Activated T-helper 1 cell treated with Interleukin-2 at 50 U/mL for 16 hours (primary cell): ENCODE data around the gene OR6Q1.

Source experiments
- DNase-seq: peaks from one replicate; pipeline ENCODE4 v3.0.0-alpha.2; 2020; ENCODE audit warnings: low read depth

Gene OR6Q1

GRCh38 chr11:58058276-58059006 lies 27.7 kb downstream of the OR6Q1 start:
- no peak for DNase-seq

GRCh38 chr11:58059007-58059350 lies 28.2 kb downstream of the OR6Q1 start:
- DNase-seq, result no peak

DNA sequence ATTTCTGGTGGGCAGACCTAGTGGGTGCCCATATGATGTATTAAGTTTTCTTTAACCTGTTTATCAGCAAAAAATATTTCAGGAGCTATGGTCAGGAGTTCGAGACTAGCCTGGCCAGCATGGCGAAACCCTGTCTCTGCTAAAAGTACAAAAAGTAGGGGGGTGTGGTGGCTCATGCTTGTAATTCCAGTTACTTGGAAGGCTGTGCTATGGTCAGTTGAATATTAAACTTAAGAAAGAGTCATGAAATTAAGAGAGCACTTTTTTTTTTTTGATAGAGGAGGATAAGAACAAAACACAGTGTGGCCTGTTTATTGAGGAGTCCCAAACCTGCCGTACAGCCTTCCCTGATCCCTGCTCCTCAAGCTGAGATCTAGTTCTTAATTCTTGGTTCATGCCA lies 29.8 kb downstream of the OR6Q1 start:
- no peak for DNase-seq

DNA sequence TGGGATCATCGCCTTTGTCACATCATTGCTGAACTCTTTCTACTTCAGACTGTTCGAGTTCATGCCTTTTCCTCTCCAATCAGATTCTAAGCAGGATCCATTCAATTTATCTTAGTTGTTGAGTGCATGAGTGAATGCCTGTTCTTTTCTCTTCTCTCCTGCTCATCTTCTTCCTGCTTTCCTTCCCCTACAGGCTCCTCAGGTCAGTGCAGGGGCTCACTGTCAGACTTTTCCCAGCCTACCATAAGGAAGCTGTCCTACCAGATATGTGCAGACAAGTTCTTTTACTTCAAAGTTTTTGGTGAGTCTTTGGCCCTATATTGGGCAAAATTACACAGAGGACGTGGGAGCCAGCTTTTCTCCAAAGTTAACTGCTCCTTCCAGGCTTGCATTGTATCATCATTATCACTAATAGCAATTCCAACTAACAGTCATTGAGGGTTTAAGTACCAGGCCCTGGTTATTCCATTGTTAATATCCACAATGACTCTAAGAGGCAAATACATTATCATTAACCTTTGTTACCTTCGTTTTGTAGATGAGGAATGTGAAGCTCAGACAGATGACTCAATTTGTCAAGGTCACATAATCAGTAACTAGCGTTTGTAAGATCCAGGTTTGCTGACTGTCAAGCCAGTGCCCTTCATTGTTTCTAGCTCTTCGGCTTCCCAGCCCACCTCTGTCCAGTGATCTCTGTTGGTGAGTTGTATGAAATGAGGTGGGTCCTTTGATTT lies 30.4 kb downstream of the OR6Q1 start:
- no peak for DNase-seq

DNA sequence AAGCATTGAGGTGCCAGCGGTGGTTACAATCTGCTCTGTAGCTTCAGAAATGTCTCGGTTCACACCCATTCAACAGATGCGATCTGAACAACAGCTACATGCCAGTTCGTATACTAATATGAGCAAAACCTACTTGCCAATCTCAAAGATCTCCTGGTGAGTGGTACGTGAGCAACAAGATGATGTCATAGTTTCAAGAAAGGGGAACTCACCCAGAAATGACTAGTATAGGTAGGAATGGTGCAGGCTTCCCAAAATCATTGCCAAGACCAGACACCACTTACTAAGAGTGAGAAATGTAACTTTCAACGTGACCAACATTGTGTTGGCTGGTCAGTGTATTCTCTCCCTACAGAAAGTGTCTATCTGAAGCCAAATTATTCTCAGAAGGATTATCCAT lies 31.1 kb downstream of the OR6Q1 start:
- DNase-seq, result no peak

- DNase-seq, result no peak
Observed at GRCh38 chr11:58067685-58068084, 36.9 kb downstream of the OR6Q1 start.

- DNase-seq, result no peak
Observed at GRCh38 chr11:58068655-58069054, 37.9 kb downstream of the OR6Q1 start.

DNA sequence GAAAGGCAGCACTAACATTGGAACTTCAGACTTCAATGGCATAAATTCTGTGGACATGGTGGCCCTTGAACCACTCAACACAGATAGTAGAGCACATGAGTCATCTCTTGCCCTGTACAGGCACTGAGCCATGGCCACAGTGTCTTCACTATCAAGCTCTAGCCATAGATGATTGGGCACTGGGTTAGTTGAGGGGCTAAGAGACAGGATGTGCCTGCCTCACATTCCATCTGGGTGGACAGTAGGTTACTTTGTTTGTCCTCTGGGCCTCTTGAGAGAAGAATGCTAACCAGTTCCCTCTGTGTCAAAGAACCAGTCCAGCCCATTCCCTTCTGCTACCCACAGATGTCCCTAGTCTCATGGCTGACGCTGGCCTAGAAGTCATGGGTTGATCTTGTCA lies 39.8 kb downstream of the OR6Q1 start:
- DNase-seq, result no peak

- no peak for DNase-seq
Observed at GRCh38 chr11:58075781-58076180, 45.0 kb downstream of the OR6Q1 start.
